Loucy (cell line): ENCODE results near the gene SCTR.

Experiments
- CTCF ChIP-seq: fragments of 200-600 bp; sonication (generic); conservative IDR thresholded peaks from 2 replicates; pipeline ENCODE4 v1.5.1; 2014; ENCODE audit warnings: mild to moderate bottlenecking, antibody characterized with exemption, low read length
- EZH2phosphoT487 ChIP-seq: fragments of 200-600 bp; IDR thresholded peaks from 2 replicates; pipeline ENCODE4 v1.6.1; 2018; ENCODE audit warnings: antibody characterized with exemption, mild to moderate bottlenecking, moderate library complexity, borderline replicate concordance

GRCh38 chr2:119473621-119474370, 50.5 kb downstream of the SCTR start:
- no peak for TF ChIP-seq CTCF
- TF ChIP-seq EZH2phosphoT487 = no peak
